Adipocyte (in vitro differentiated cells): ENCODE results near the gene TBX1.

Experiments used
- DNase-seq: peaks from one replicate; pipeline ENCODE4 v3.0.0-alpha.2; 2015; ENCODE audit warnings: low read depth
- H3K27me3 ChIP-seq: replicated peaks from 2 replicates; pipeline ENCODE4 v1.7.0; 2013; ENCODE audit warnings: mild to moderate bottlenecking, low read length, moderate library complexity; ENCODE audit not compliant: control insufficient read depth, insufficient read depth
- H3K36me3 ChIP-seq: 2 replicates; pipeline ENCODE4 v1.7.0; 2013; ENCODE audit warnings: low read length, mild to moderate bottlenecking, moderate library complexity; ENCODE audit not compliant: control insufficient read depth, insufficient read depth, severe bottlenecking
- H3K4me1 ChIP-seq: 2 replicates; pipeline ENCODE4 v1.7.0; 2013; ENCODE audit warnings: mild to moderate bottlenecking, low read length, moderate library complexity; ENCODE audit not compliant: control insufficient read depth, insufficient read depth
- H3K4me3 ChIP-seq: 2 replicates; pipeline ENCODE4 v1.7.0; 2013; ENCODE audit warnings: mild to moderate bottlenecking, low read length, moderate library complexity
- H3K9ac ChIP-seq: 2 replicates; pipeline ENCODE4 v1.7.0; 2013; ENCODE audit warnings: mild to moderate bottlenecking, low read length, moderate library complexity
- H3K9me3 ChIP-seq: 2 replicates; pipeline ENCODE4 v1.7.0; 2013; ENCODE audit warnings: mild to moderate bottlenecking, low read length, moderate library complexity; ENCODE audit not compliant: control insufficient read depth

TBX1 gene

GRCh38 chr22:19811211-19811621 is 50.6 kb downstream of the TBX1 start:
- Histone ChIP-seq H3K27me3 (no peaks in the 10 kb centered on the region), H3K9me3 (no peaks in the 10 kb centered on the region), H3K4me3 (no peak overlapping the region), H3K4me1 (peaks cover 5% of the 10 kb centered on the region), H3K36me3 (no peaks in the 10 kb centered on the region), H3K9ac (no peak overlapping the region)
- DNase-seq, result no peak

DNA sequence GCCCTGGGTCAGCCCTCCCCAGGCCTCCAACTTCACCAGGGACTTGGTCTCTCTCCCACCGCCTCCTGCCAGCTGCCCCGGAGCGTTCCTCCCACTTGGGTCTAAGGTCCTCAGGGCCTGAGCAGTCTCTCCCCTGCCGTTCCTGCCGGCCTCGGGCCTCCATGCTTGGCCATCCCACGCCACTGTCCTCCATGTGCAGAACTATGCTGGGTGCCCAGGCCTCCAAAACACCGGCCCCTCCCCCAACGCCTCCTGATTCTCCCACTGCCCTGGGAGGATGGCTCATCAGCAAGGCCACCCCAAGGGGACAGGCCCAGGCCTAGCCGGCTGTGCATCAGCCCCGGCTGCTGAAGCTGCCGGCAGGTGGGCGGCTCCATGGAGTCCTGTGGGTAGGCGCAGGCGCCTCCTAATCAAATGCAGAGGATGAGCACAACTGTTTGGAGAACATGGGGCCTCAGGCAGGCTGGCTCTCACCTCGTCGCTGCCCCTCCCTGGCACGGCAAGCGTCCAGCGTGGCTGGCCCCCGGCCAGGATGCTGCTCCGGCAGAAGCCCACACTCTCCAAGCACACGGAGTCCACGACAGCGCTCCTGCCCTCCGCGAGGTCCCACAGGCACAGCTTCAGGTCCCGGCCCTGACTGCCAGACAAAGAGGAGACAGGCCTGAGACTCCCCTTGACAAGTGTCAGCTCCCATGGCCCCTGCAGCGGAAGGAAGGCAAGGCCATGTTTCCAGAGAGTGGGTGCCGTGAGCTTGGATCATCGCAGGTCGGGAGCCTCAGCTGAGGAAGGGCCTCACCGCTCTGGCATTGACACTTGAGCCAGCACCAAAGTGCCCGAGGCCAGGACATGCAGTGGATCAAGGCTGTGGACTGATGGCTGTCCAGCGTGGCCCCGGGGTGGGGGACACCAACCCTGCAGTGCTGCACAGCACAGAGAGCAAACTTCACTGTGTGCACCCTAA is 51.5 kb downstream of the TBX1 start:
- no peaks in the 10 kb centered on the region for H3K9me3 ChIP-seq
- no peak overlapping the region for H3K9ac ChIP-seq
- DNase-seq, result no peak
- no peaks in the 10 kb centered on the region for H3K36me3 ChIP-seq
- H3K4me3 ChIP-seq, result no peak overlapping the region
- no peaks in the 10 kb centered on the region for H3K27me3 ChIP-seq
- peaks cover 5% of the 10 kb centered on the region for H3K4me1 ChIP-seq

- Histone ChIP-seq H3K36me3 (no peaks in the 10 kb centered on the region), H3K4me3 (no peak overlapping the region), H3K4me1 (peaks cover 5% of the 10 kb centered on the region), H3K9ac (no peak overlapping the region), H3K27me3 (no peaks in the 10 kb centered on the region), H3K9me3 (no peaks in the 10 kb centered on the region)
- no peak for DNase-seq
Observed at GRCh38 chr22:19812910-19813309, 52.3 kb downstream of the TBX1 start.

GRCh38 chr22:19814428-19814827 is 53.9 kb downstream of the TBX1 start:
- Histone ChIP-seq H3K27me3 (no peaks in the 10 kb centered on the region), H3K4me1 (peaks cover 5% of the 10 kb centered on the region)

DNA sequence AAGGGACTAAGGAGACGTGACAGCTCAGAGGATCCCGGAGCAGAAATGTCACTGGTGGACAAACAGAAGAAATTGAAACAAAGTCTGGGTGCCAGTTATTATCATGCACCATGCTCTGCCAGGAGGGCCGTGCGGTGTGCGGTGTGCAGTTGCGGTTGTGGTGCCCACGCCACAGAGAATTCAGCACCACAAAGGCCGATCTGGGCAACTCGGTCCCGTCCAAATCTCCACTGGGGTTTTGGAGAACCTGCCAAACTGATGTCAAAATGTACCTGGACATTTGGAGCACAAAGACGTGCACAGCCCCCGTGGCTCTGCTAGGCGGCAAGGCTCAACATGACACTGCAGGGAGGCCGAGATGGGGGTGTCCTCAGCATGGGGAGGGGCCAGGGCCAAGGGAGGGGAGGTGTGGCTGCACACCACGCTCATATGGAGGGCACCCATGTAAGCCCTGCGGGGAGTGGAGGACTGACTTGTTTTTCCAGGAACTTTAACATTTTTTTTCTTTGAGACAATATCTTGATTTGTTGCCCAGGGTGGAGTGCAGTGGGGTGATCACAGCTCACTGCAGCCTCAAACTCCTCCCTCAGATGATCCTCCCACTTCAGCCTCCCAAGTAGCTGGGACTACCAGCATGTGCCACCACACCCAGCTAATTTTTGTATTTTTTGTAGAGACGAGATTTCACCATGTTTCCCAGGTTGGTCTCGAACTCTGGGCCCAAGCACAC is 54.7 kb downstream of the TBX1 start:
- H3K4me1 ChIP-seq, result peaks cover 5% of the 10 kb centered on the region
- H3K27me3 ChIP-seq, result no peaks in the 10 kb centered on the region
- H3K9ac ChIP-seq, result no peak overlapping the region
- no peak overlapping the region for H3K4me3 ChIP-seq
- no peaks in the 10 kb centered on the region for H3K9me3 ChIP-seq
- no peaks in the 10 kb centered on the region for H3K36me3 ChIP-seq
- DNase-seq, result no peak

More at GRCh38 chr22:19814428-19814827, 53.9 kb downstream of the TBX1 start:
- no peak for DNase-seq
- Histone ChIP-seq H3K9me3 (no peaks in the 10 kb centered on the region), H3K4me3 (no peak overlapping the region), H3K36me3 (no peaks in the 10 kb centered on the region), H3K9ac (no peak overlapping the region)

DNA sequence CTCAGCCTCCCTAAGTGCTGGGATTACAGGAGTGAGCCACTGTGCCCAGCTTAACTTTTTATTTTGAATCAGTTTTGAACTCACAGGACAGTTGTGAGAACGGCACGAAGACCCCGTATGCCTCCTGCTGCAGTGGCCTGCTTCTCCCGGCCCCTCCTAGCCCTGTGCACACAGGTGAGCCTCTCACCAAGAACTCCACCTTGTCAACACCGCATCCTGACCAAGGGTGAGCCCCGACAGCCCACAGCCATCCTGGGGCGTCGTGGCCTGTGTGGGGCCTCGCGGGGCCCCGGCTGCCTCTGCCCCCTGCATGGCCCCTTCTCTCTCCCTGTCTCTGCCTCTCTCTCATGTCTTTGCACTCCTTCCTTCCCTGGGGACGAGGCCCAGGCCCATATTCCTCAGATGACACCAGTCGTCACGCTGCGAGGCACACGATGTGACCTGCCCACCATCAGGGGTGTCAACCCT is 55.3 kb downstream of the TBX1 start:
- Histone ChIP-seq H3K36me3 (no peaks in the 10 kb centered on the region), H3K4me1 (peaks cover 5% of the 10 kb centered on the region), H3K27me3 (no peaks in the 10 kb centered on the region), H3K9ac (no peak overlapping the region), H3K9me3 (no peaks in the 10 kb centered on the region), H3K4me3 (no peak overlapping the region)
- no peak for DNase-seq

GRCh38 chr22:19816372-19817119 is 56.0 kb downstream of the TBX1 start:
- no peaks in the 10 kb centered on the region for H3K36me3 ChIP-seq

More at GRCh38 chr22:19816372-19817119, 56.0 kb downstream of the TBX1 start:
- no peak overlapping the region for H3K9ac ChIP-seq
- DNase-seq, result no peak
- H3K4me1 ChIP-seq, result peaks cover 5% of the 10 kb centered on the region
- no peaks in the 10 kb centered on the region for H3K27me3 ChIP-seq
- H3K4me3 ChIP-seq, result no peak overlapping the region
- H3K9me3 ChIP-seq, result no peaks in the 10 kb centered on the region
